ENCODE results near the gene EVX1.

Gene EVX1

GRCh38 chr7:27235387-27236311, 7.0 kb upstream of the EVX1 start:
- peak; percentile 73 for DNase-seq

GRCh38 chr7:27237735-27238334, 4.8 kb upstream of the EVX1 start:
- no peak for DNase-seq

GRCh38 chr7:27238979-27239386, 3.6 kb upstream of the EVX1 start:
- no peak for DNase-seq

GRCh38 chr7:27239387-27240014, 3.1 kb upstream of the EVX1 start:
- peak; percentile 16 for DNase-seq

- no peak for DNase-seq
Measured at GRCh38 chr7:27240015-27240731, 2.4 kb upstream of the EVX1 start.

GRCh38 chr7:27241189-27242056, 1.2 kb upstream of the EVX1 start:
- no peak for DNase-seq

- DNase-seq: no peak
Measured at GRCh38 chr7:27242154-27242553, 448 bp upstream of the EVX1 start.

GRCh38 chr7:27243340-27244163, 950 bp downstream of the EVX1 start:
- DNase-seq: no peak

- no peak for DNase-seq
Measured at GRCh38 chr7:27244488-27245123, 2.0 kb downstream of the EVX1 start.

GRCh38 chr7:27245124-27245797, 2.7 kb downstream of the EVX1 start:
- DNase-seq: no peak

GRCh38 chr7:27245798-27246691, 3.4 kb downstream of the EVX1 start:
- no peak for DNase-seq

- no peak for DNase-seq
Measured at GRCh38 chr7:27247000-27247399, 4.4 kb downstream of the EVX1 start.

GRCh38 chr7:27247452-27248426, 5.1 kb downstream of the EVX1 start:
- no peak for DNase-seq

GRCh38 chr7:27248427-27248806, 5.8 kb downstream of the EVX1 start:
- DNase-seq: no peak

GRCh38 chr7:27248911-27249723, 6.5 kb downstream of the EVX1 start:
- no peak for DNase-seq

GRCh38 chr7:27249724-27250556, 7.3 kb downstream of the EVX1 start:
- no peak for DNase-seq

Measured in DMS79 (cell line).